H1 (cell line): ENCODE results near the gene ATXN8OS. TPM values are rescaled to one million over a fixed set of nuclear protein-coding genes. Genes with fewer than 3 reads are reported as not detected.

Experiments used
- CTCF ChIA-PET: fragments of 300-600 bp; sonication (Branson Sonifier 250); formaldehyde crosslinking; loops from one replicate; lab custom pipeline; 2021; ENCODE audit not compliant: partially characterized antibody; lab: Charles Lee
- POLR2A ChIA-PET: fragments of 300-600 bp; sonication (Branson Sonifier 250); formaldehyde crosslinking; loops from one replicate; lab custom pipeline; 2021; ENCODE audit warnings: inconsistent platforms; ENCODE audit not compliant: partially characterized antibody; lab: Charles Lee
- DNase-seq, 2 experiments: peaks; one replicate each; pipeline versions ENCODE4 v3.0.0 to v3.0.0-alpha.2; 2010 to 2022; ENCODE audit warnings: low spot score in 2 of 2, low read depth in 1 of 2, mixed read lengths in 1 of 2
- FAIRE-seq: peaks from 2 replicates; lab custom pipeline; 2011; peaks lifted over from hg19 to GRCh38; lab: Jason Lieb, UNC
- H2AFZ ChIP-seq: 2 replicates; pipeline ENCODE4 v1.8.1; 2012; ENCODE audit warnings: low read length, inconsistent platforms
- H2AK5ac ChIP-seq: 2 replicates; pipeline ENCODE4 v1.6.1; 2013; ENCODE audit warnings: low read depth, low read length
- H2BK120ac ChIP-seq: replicated peaks from 2 replicates; pipeline ENCODE3; 2013; ENCODE audit warnings: low read depth, low read length, inconsistent platforms
- H2BK12ac ChIP-seq: 2 replicates; pipeline ENCODE4 v1.6.1; 2013; ENCODE audit warnings: low read depth, low read length
- H2BK15ac ChIP-seq: 2 replicates; pipeline ENCODE4 v1.6.1; 2013; ENCODE audit warnings: low read length
- H2BK20ac ChIP-seq: 2 replicates; pipeline ENCODE4 v1.6.1; 2013; ENCODE audit warnings: low read length
- H2BK5ac ChIP-seq: 2 replicates; pipeline ENCODE4 v1.6.1; 2013; ENCODE audit warnings: low read depth, low read length
- H3K14ac ChIP-seq: 2 replicates; pipeline ENCODE4 v1.6.1; 2013; ENCODE audit warnings: inconsistent platforms; ENCODE audit not compliant: insufficient read length
- H3K18ac ChIP-seq: 2 replicates; pipeline ENCODE4 v1.6.1; 2013; ENCODE audit warnings: low read length; ENCODE audit errors: extremely low read depth
- H3K23ac ChIP-seq: 2 replicates; pipeline ENCODE4 v1.6.1; 2013; ENCODE audit warnings: inconsistent platforms; ENCODE audit not compliant: insufficient read length
- H3K23me2 ChIP-seq: 2 replicates; pipeline ENCODE4 v1.6.1; 2013; ENCODE audit warnings: low read depth, low read length
- H3K27ac ChIP-seq: 2 replicates; pipeline ENCODE4 v1.6.1; 2011; ENCODE audit warnings: low read depth, low read length, inconsistent platforms
- H3K27me3 ChIP-seq, 4 experiments: replicated peaks in 1 of 4; 1 replicate in 1 of 4; 2 replicates in 3 of 4; pipeline versions ENCODE4 v1.6.1 to v1.8.1; 2011 to 2013; ENCODE audit warnings: low read length in 3 of 4, mild to moderate bottlenecking in 3 of 4, inconsistent platforms in 2 of 4, mixed read lengths in 2 of 4, moderate library complexity in 1 of 4; ENCODE audit not compliant: control insufficient read depth in 3 of 4, insufficient read depth in 3 of 4; ENCODE audit errors: extremely low read depth in 1 of 4
- H3K36me3 ChIP-seq, 4 experiments: 2 replicates each; pipeline versions ENCODE4 v1.6.1 to v1.8.1; 2011 to 2013; ENCODE audit warnings: mild to moderate bottlenecking in 4 of 4, low read length in 3 of 4, moderate library complexity in 2 of 4, control low read depth in 1 of 4, inconsistent platforms in 1 of 4; ENCODE audit not compliant: insufficient read depth in 4 of 4, control insufficient read depth in 2 of 4
- H3K4ac ChIP-seq: replicated peaks from 2 replicates; pipeline ENCODE3; 2013; ENCODE audit warnings: low read length, low read depth, mixed read lengths, inconsistent platforms; ENCODE audit not compliant: insufficient read length
- H3K4me1 ChIP-seq, 4 experiments: replicated peaks in 1 of 4; 1 replicate in 1 of 4; 2 replicates in 3 of 4; pipeline versions ENCODE4 v1.6.1 to v1.8.1; 2011 to 2013; ENCODE audit warnings: low read length in 3 of 4, inconsistent platforms in 2 of 4, mixed read lengths in 1 of 4; ENCODE audit not compliant: insufficient read depth in 4 of 4, control insufficient read depth in 3 of 4
- H3K4me2 ChIP-seq, 2 experiments: 2 replicates each; pipeline versions ENCODE4 v1.6.1 to v1.8.1; 2011 to 2013; ENCODE audit warnings: low read depth in 2 of 2, low read length in 2 of 2, control low read depth in 1 of 2, inconsistent platforms in 1 of 2, mild to moderate bottlenecking in 1 of 2; ENCODE audit not compliant: insufficient read depth in 1 of 2
- H3K4me3 ChIP-seq, 4 experiments: fragments of 200-600, 300-600 bp in 1 of 4; sonication (generic), shearing (Covaris generic), sonication (Bioruptor Twin) in 1 of 4; 2 replicates each; pipeline versions ENCODE4 v1.5.1 to v1.8.1; 2011 to 2016; ENCODE audit warnings: low read length in 4 of 4, low read depth in 3 of 4, control low read depth in 2 of 4, inconsistent platforms in 2 of 4, mild to moderate bottlenecking in 2 of 4, mixed read lengths in 1 of 4, moderate library complexity in 1 of 4; ENCODE audit not compliant: insufficient read depth in 2 of 4; ENCODE audit errors: extremely low read depth in 1 of 4
- H3K56ac ChIP-seq: replicated peaks from 2 replicates; pipeline ENCODE3; 2013; ENCODE audit warnings: low read depth, mild to moderate bottlenecking, mixed read lengths, low read length, inconsistent platforms; ENCODE audit not compliant: insufficient read length
- H3K79me1 ChIP-seq: 2 replicates; pipeline ENCODE4 v1.6.1; 2013; ENCODE audit warnings: low read depth, low read length, control low read depth
- H3K79me2 ChIP-seq, 2 experiments: 2 replicates each; pipeline versions ENCODE4 v1.6.1 to v1.8.1; 2012 to 2013; ENCODE audit warnings: low read length in 2 of 2, mild to moderate bottlenecking in 2 of 2, inconsistent platforms in 1 of 2; ENCODE audit not compliant: insufficient read depth in 2 of 2, control insufficient read depth in 1 of 2
- H3K9ac ChIP-seq, 4 experiments: replicated peaks in 1 of 4; 1 replicate in 1 of 4; 2 replicates in 3 of 4; pipeline versions ENCODE4 v1.6.1 to v1.8.1; 2011 to 2013; ENCODE audit warnings: low read depth in 3 of 4, low read length in 3 of 4, control low read depth in 2 of 4, mild to moderate bottlenecking in 2 of 4, moderate library complexity in 2 of 4, inconsistent platforms in 1 of 4; ENCODE audit errors: extremely low read depth in 1 of 4
- H3K9me3 ChIP-seq, 2 experiments: 2 replicates each; pipeline versions ENCODE4 v1.6.1 to v1.8.1; 2012 to 2013; ENCODE audit warnings: mild to moderate bottlenecking in 2 of 2, moderate library complexity in 2 of 2, control low read depth in 1 of 2, inconsistent platforms in 1 of 2, low read depth in 1 of 2, low read length in 1 of 2, mixed read lengths in 1 of 2; ENCODE audit not compliant: insufficient read depth in 2 of 2
- H4K20me1 ChIP-seq, 2 experiments: replicated peaks in 1 of 2; 2 replicates each; pipeline versions ENCODE3 to v1.8.1; 2011 to 2013; ENCODE audit warnings: inconsistent platforms in 2 of 2, low read length in 2 of 2, mild to moderate bottlenecking in 1 of 2; ENCODE audit not compliant: insufficient read depth in 2 of 2, control insufficient read depth in 1 of 2
- H4K5ac ChIP-seq: 2 replicates; pipeline ENCODE4 v1.6.1; 2013; ENCODE audit warnings: low read length, low read depth, mixed read lengths, inconsistent platforms; ENCODE audit not compliant: insufficient read length
- H4K8ac ChIP-seq: 2 replicates; pipeline ENCODE4 v1.8.0; 2013; ENCODE audit warnings: mild to moderate bottlenecking, moderate library complexity, low read length, inconsistent platforms; ENCODE audit not compliant: insufficient read depth; ENCODE audit errors: extremely low read depth
- H4K91ac ChIP-seq: replicated peaks from 2 replicates; pipeline ENCODE3; 2013; ENCODE audit warnings: low read length, mixed read lengths, inconsistent platforms; ENCODE audit not compliant: insufficient read length
- GTF2F1 ChIP-seq: IDR thresholded peaks from 2 replicates; pipeline ENCODE4 v1.6.1; 2012; ENCODE audit warnings: low read depth, low read length, improper control_type of control experiment, borderline replicate concordance
- JUND ChIP-seq: IDR thresholded peaks from 2 replicates; pipeline ENCODE4 v1.6.1; 2011; ENCODE audit warnings: mild to moderate bottlenecking, improper control_type of control experiment, low read length
- KDM1A ChIP-seq: fragments of 200-600, 300-600 bp; sonication (generic); IDR thresholded peaks from 2 replicates; pipeline ENCODE4 v1.7.1; 2016; ENCODE audit warnings: mild to moderate bottlenecking, low read length, borderline replicate concordance
- RAD21 ChIP-seq, 2 experiments: IDR thresholded peaks in 1 of 2; conservative IDR thresholded peaks in 1 of 2; 2 replicates each; pipeline ENCODE4 v1.6.1; 2011; ENCODE audit warnings: low read depth in 2 of 2, low read length in 2 of 2, improper control_type of control experiment in 1 of 2, inconsistent platforms in 1 of 2, mild to moderate bottlenecking in 1 of 2, moderate library complexity in 1 of 2
- SAP30 ChIP-seq: fragments of 300-600 bp; sonication (generic); IDR thresholded peaks from 2 replicates; pipeline ENCODE4 v1.7.1; 2012; ENCODE audit warnings: low read length, moderate library complexity, mild to moderate bottlenecking, inconsistent platforms; ENCODE audit not compliant: insufficient read depth, insufficient replicate concordance
- SRF ChIP-seq: IDR thresholded peaks from 2 replicates; pipeline ENCODE4 v1.6.1; 2011; ENCODE audit warnings: mild to moderate bottlenecking, low read depth, low read length, moderate library complexity
- TAF1 ChIP-seq: IDR thresholded peaks from 2 replicates; pipeline ENCODE4 v1.6.1; 2011; ENCODE audit warnings: mild to moderate bottlenecking, low read depth, low read length
- WGBS, 2 experiments: shearing (Covaris generic) in 1 of 2; methylation state at CpG; one replicate each; pipeline versions ENCODE4 v1.1.6 to v1.1.7; 2013 to 2015; ENCODE audit warnings: low lambda C conversion rate in 2 of 2, mixed read lengths in 2 of 2, inconsistent platforms in 1 of 2, low coverage in 1 of 2, missing lambda C conversion rate in 1 of 2; ENCODE audit not compliant: insufficient replicate concordance in 2 of 2, insufficient coverage in 1 of 2, insufficient read length in 1 of 2; ENCODE audit errors: extremely low coverage in 1 of 2, missing lambda C conversion rate in 1 of 2; 5-methylcytosine and 5-hydroxymethylcytosine counted together
- polyA plus RNA-seq, 7 experiments: library from polyadenylated mRNA; depleted of rRNA in 3 of 7; stranded (reverse) in 5 of 7; unstranded in 2 of 7; fragments of >200 nt in 5 of 7; fragments of 200-250 nt in 2 of 7; gene quantifications; 1 replicate in 5 of 7; 2 replicates in 1 of 7; 4 replicates in 1 of 7; pipeline versions ENCODE4 v1.2.1 to v1.2.3, GENCODE V29; 2011 to 2013; ENCODE audit warnings: missing spikeins in 2 of 7, mixed read lengths in 2 of 7
- total RNA-seq: library from RNA; stranded (reverse); fragmentation: NEBNext Ultra II Directional; extraction: Animal tissue kit (Norgen Biotek cat#: 25700); gene quantifications from 2 replicates; pipeline ENCODE4 v1.2.1, GENCODE V29; 2021

Gene ATXN8OS
- total and polyA plus RNA-seq, 2 of the 8 experiments (the other 6 are each of a cell fraction or from before 2014, with no cell fraction given): not detected

DNA sequence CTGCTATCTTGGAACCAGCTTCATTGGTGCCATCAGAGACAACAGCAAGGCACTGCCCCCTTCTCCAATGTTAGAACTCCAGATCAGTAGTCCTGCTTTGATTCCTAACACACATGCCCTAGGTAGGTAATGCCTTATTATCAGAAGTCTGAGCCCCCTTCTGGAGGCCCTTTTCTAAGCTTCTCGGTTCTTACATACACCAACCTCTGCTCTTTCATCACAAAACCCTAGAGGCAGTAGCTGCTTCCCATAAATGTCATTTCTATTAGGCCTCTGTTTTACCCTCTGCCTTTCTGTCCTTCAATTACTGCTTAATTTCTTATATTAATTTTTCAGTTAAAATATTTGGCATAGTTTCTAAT, 66.0 kb downstream of the ATXN8OS start:
- 94% methylated on average over 1 of the region's 1 CpG; no CpG with 5 or more reads in 1 of the 2 experiments for WGBS, 2 experiments
- no peak overlapping the region for H3K23ac ChIP-seq
- no peak overlapping the region for H2BK12ac ChIP-seq
- TF ChIP-seq JUND: no peak
- no peak for TF ChIP-seq TAF1
- no peak for TF ChIP-seq SAP30
- no peak for TF ChIP-seq GTF2F1
- TF ChIP-seq KDM1A: no peak
- no peak for TF ChIP-seq SRF
- TF ChIP-seq RAD21 (IDR thresholded peaks at IDR 0.05 in 1 of 2, conservative IDR thresholded peaks at IDR 0.05 in 1 of 2; ENCODE audit: low read depth in 2 of 2, low read length in 2 of 2): 0 out of 4 replicates have a peak, but pooled peaks of 1 of the 2 experiments have one; percentile 7
- no peak overlapping the region for H2BK120ac ChIP-seq
- no peak overlapping the region for H3K14ac ChIP-seq
- H3K36me3 ChIP-seq: no peaks in the 10 kb centered on the region
- no peak for DNase-seq
- no peak overlapping the region for H3K4me3 ChIP-seq
- no peak overlapping the region for H3K56ac ChIP-seq
- no peaks in the 10 kb centered on the region for H3K9me3 ChIP-seq
- no peak overlapping the region for H2AK5ac ChIP-seq
- POLR2A ChIA-PET: no interaction called here
- H4K91ac ChIP-seq: no peak overlapping the region
- no peak overlapping the region; a peak in 1 of 7 replicates for H3K9ac ChIP-seq
- no peak overlapping the region for H3K4ac ChIP-seq
- peaks cover 0 to 2% (median 0%) of the 10 kb centered on the region in 4 experiments; a peak in 1 of 7 replicates for H3K4me1 ChIP-seq
- no peak overlapping the region for H2BK15ac ChIP-seq
- no peak overlapping the region for H3K27ac ChIP-seq
- H3K18ac ChIP-seq: no peak overlapping the region
- no peak for FAIRE-seq
- no peak overlapping the region for H2BK5ac ChIP-seq
- H3K79me1 ChIP-seq: no peaks in the 10 kb centered on the region
- H4K20me1 ChIP-seq: no peaks in the 10 kb centered on the region
- no peak overlapping the region for H3K4me2 ChIP-seq
- CTCF ChIA-PET: interaction anchor here (0.9 to 1.2 kb wide), 3 partner anchors 9 to 67 kb away, joined by 3 to 4 read pairs (median 4); no protein-coding TSS in a partner anchor
- no peaks in the 10 kb centered on the region for H3K27me3 ChIP-seq
- H3K79me2 ChIP-seq: no peaks in the 10 kb centered on the region
- H4K5ac ChIP-seq: no peak overlapping the region
- no peak overlapping the region for H4K8ac ChIP-seq
- H2AFZ ChIP-seq: peak overlapping the region; percentile 46; the same call in 1 of the 2 replicates
- H3K23me2 ChIP-seq: no peaks in the 10 kb centered on the region
- no peak overlapping the region for H2BK20ac ChIP-seq
